Coronary artery (tissue), 2 donors: ENCODE measurements around the gene KIF2A.

ENCODE experiments used
- DNase-seq: peaks from one replicate; pipeline ENCODE4 v3.0.0-alpha.2; 2017; ENCODE audit warnings: low spot score
- H3K27ac ChIP-seq, 2 donors: fragments of 200-600 bp; sonication (generic); one replicate each; pipeline ENCODE4 v1.5.1; 2016 to 2019
- H3K4me3 ChIP-seq: fragments of 200-600 bp; sonication (generic); 2 replicates; pipeline ENCODE4 v1.5.1; 2016; ENCODE audit warnings: mild to moderate bottlenecking, moderate library complexity
- CTCF ChIP-seq: fragments of 200-600 bp; sonication (generic); IDR thresholded peaks from one replicate; pipeline ENCODE4 v1.5.1; 2019; ENCODE audit warnings: antibody characterized with exemption

KIF2A gene

DNA sequence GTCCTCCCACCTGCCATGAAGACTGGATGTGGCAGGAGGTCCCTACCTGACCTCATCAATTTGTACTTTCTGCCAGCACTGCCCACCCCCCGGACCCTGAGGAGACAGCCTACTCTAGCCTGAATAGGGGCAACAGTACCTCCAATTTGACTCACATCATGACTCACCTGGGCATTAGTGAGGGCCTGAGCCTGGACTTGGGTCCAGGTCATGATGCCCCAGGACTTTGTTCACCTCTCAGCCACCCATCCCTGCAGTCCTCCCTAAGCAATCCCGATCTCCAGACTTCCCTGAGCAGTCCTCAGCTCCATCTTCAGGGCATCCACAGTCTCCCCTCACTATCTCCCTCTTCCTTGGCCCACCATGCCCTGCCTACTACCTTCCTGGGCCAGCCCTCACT is 28.1 kb downstream of the KIF2A start:
- no peak for TF ChIP-seq CTCF
- DNase-seq: no peak
- no peak overlapping the region for H3K27ac ChIP-seq
- no peak overlapping the region for H3K4me3 ChIP-seq

DNA sequence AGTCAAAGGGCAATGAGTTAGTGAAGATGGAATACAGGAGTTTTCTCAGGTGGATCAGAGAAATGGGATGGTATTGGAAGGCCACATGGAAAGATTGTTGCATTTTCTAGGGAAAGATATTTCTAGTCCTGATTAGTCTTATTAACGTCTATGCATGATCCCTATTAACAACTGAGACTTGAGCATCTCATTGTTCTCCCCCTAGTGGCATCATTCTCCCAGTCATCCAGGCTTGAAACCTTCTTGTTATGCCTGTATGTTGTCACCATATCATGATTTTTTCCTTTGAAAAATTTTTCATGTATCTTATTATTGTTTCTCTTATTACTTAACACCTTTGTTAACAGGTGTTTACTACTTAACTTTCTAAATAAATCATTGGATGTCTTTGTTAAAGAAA is 34.4 kb downstream of the KIF2A start:
- DNase-seq: no peak

GRCh38 chr5:62340979-62341378 is 35.0 kb downstream of the KIF2A start:
- no peak for DNase-seq
- Histone ChIP-seq H3K27ac (no peak overlapping the region), H3K4me3 (no peak overlapping the region)
- TF ChIP-seq CTCF: no peak

More for the DNA sequence above, 34.4 kb downstream of the KIF2A start:
- TF ChIP-seq CTCF: no peak
- Histone ChIP-seq H3K27ac (no peak overlapping the region), H3K4me3 (no peak overlapping the region)

- H3K4me3 ChIP-seq: no peak overlapping the region
- no peak for TF ChIP-seq CTCF
- DNase-seq: no peak
- H3K27ac ChIP-seq: no peak overlapping the region
Observed at GRCh38 chr5:62341783-62342475, 35.9 kb downstream of the KIF2A start.

DNA sequence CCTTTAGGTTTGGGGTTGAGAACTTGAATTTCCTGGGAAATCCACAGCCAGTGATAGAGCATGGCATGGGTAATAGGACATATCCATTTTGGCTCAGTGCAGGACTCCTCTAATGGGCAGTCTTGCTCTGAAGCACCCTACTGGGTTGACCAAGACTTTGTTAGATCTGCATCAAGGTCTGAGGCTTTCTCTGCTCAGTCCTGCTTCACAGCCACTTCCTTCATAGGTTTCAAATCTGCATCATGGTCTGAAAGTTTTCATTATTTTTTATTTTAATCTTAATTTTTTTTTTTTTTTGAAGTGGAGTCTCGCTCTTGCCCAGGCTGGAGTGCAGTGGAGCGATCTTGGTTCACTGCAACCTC is 36.5 kb downstream of the KIF2A start:
- DNase-seq: no peak
- no peak for TF ChIP-seq CTCF
- no peak overlapping the region for H3K4me3 ChIP-seq
- no peak overlapping the region for H3K27ac ChIP-seq

DNA sequence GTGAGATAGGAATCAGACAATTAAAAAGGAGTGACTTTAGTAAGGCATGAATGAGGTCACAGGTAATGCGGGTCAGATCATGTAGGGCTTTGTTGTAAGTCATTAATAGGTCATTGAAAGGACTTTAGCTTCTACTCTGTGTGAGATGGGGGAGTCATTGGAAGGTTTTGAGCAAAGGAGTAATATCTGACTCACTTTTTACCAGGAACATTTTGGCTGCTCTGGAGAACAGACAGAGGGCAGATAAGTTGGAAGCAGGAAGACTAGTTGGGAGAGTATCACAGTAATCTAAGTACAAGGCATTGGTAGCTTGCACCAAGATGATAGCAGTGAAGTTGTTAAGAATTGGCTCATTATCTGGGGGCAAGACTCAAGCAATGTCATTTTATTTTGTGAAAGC is 37.4 kb downstream of the KIF2A start:
- no peak overlapping the region for H3K27ac ChIP-seq
- no peak for TF ChIP-seq CTCF
- no peak for DNase-seq
- H3K4me3 ChIP-seq: no peak overlapping the region

GRCh38 chr5:62346748-62347147 is 40.7 kb downstream of the KIF2A start:
- no peak overlapping the region for H3K4me3 ChIP-seq
- no peak overlapping the region for H3K27ac ChIP-seq
- DNase-seq: no peak
- no peak for TF ChIP-seq CTCF
